GM19467 (cell line): Measurements from ENCODE around the gene TRPM1.

ENCODE experiments used
- ATAC-seq: cut with Tn5 transposase; IDR thresholded peaks from one replicate; pipeline ENCODE4 v1.9.1; 2021; ENCODE audit warnings: mild to moderate bottlenecking, moderate library complexity; ENCODE audit not compliant: unreplicated experiment

The TRPM1 gene

GRCh38 chr15:31085359-31085758 lies 16.2 kb downstream of the TRPM1 start:
- no peak for ATAC-seq

GRCh38 chr15:31084176-31084575 lies 17.3 kb downstream of the TRPM1 start:
- no peak for ATAC-seq

DNA sequence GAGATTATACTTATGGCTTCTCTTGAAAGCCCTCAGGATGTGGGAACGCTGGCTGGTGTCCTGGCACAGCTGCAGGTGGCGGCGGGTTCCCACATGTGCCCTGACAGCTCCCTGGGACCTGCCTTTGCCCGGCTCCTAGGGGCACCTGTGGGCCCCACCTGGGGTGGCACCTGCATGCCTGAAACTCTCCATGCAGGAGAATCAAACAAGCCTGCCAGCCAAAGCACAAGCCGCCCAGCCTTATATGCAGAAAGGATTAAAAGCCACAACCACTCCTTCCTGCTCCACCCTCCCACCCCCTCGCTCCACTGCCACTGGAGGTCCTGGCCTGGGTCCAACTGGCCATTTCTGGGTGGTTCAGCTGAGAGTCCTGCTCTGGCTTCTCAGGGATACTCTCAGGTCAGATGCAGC lies 18.1 kb downstream of the TRPM1 start:
- ATAC-seq, result no peak

DNA sequence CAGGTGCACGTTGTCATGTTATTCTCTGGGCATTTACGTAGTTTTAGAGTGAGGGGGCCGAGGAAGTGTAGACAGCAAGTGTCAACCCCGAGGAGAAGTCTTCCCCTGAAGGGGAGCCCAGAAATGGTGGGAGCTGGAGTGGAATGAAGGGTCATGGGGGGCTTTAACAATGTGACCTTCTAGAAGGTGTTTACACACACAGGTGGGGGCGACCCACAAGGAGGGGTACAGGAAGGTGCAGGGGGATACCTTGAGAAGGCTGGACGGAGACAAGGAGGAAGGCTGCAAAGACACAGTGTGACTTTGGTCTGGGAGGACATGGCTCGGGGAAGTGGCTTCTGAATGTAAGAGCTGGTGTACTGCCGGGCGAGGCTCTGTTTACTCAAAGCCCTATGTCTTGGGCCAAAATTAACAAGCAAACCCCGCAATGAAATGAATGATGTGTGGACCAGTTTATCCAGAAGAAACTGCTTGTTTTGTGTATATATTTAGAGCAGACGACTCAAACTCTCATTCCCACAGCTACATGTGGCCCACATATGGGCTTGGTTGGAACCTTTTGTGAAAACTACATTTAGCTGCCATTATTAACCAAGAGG lies 18.7 kb downstream of the TRPM1 start:
- no peak for ATAC-seq

DNA sequence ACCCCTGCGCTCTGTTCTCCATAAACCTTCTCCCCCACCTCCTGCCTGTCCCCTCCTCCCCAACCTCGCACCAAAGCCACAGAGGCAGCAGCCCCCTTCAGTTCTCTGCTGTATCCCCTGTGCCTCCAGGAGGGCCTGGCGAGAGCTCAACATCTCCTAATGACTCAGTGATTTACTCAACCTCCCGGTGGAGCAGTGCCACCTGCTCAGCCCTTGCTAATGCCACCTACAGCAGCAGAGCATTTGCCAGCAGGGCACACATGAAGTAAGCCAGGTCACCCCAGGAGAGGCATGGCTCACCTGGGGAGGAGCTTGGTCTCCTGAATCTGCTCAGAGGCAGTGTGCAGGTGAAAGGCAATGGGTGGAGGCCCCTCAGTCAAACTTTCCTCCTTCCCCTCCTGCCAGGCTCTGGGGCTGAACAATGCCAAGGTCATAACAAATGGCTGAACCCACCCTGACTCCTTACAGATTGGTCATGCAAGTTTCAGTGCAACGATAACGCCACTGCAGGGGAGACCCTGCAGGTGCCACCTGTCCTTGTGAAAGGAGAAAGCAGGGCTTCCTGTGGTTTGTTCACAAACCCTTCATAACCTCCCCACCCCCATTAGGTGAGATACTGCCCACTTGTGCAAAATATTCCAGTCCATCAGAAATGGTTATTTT lies 19.8 kb downstream of the TRPM1 start:
- no peak for ATAC-seq

GRCh38 chr15:31081056-31081455 lies 20.5 kb downstream of the TRPM1 start:
- ATAC-seq, result no peak

- no peak for ATAC-seq
Observed at GRCh38 chr15:31080591-31081014, 20.9 kb downstream of the TRPM1 start.

GRCh38 chr15:31079519-31079918 lies 22.0 kb downstream of the TRPM1 start:
- ATAC-seq, result no peak

- no peak for ATAC-seq
Observed at GRCh38 chr15:31078471-31078870, 23.1 kb downstream of the TRPM1 start.

DNA sequence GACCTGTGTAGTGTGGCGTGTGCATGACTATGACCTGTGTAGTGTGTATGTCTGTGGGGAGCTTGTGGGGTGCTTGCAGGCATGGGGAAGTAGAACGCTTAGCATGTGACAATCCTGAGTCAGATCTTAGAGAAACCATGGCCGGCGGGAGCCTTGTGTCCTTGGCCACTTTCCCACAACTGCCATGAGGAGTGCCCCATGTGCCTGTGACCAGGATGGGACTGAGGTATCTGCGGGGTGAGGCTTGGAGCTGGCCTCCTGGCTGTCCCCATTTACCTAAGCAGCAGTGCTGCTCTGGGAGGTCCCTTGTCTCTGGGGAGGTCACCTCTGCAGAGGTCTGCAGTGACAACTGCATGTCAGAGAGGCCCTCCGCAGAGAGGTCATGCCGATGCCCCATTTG lies 23.6 kb downstream of the TRPM1 start:
- no peak for ATAC-seq

DNA sequence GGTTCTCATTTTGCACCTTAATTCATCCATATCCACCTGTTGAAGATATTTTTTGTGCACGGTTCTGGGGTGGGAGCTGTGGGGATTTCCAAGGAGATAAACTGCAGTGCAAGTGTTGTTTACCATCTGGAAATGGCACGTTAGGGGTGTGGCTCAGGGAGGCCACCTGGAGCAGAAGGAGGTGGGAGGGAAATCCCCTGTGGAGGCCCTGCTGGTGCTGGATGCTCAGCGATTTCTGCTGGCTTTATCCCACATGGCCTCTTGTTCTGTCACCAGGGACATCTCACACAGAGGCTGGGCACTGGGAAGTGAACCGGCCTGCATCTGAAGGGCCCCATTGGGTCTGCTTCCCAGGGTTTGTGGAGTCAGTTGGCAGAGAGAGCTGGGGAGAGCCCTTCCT lies 24.3 kb downstream of the TRPM1 start:
- no peak for ATAC-seq

DNA sequence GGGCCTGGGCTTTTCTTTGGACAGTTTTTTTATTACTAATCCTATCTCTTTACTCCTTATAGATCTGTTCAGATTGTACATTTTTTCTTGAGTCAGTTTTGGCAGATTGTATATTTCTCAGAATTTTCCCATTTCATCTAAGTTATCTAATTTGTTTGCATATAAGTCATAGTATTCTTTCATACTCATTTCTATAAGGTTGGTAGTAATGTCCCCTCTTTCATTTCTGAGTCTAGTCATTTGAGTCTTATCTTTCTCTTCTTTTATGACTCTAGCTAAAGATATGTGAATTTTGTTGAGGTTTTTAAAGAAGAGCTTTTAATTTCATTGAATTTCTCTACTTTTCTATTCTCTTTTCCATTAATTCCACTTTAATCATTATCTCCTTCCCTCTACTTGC lies 27.2 kb downstream of the TRPM1 start:
- no peak for ATAC-seq

DNA sequence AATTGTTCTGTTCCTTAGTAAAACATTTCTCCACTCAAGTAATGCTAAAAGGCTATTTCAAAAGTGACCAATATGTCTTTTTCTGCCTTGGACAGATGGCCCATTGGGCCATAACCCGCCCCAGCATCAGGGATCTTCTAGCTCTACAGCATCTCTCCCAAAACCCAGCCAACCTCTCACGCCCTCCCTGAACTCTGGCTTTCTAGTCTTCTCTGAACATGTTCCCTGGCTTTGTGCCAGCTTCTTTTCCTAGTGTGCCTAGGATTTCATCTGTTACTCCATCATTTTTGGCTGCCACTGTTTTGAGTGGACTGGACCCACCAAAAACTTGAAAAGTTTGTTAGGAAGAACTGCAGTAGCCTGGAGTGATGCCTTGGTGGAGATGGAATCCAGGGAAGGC lies 30.7 kb downstream of the TRPM1 start:
- ATAC-seq, result no peak

DNA sequence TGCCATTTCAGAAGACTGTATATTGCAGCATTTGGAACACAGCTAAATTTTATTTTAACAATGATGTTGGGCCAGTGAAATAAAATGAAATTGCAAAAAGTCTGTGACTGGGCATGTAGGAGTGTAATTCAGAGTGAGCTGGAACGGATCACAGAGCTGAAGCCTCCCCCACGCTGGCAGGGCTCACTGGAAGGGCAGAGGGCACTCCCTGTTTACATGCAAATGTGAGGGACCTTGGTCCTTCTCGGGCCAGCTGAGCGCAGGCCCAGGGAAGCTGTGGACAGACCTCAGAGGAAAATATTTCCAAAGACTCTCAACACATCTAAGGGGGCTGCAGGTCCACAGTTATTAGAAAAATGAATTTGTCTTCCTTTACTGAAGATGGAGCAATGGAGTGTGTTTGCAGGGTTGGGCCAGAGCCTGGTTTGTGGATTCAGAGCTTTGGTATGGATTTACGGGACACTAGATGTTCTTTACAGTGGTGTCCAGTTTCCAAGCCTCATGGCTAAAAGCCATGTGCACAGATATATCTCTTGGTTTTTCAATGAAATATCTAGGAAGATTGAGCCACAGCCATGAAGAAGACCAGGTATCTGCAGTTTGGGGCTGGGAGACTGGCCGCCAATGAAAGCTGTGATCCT lies 32.0 kb downstream of the TRPM1 start:
- no peak for ATAC-seq

- ATAC-seq, result no peak
Observed at GRCh38 chr15:31067890-31068603, 33.5 kb downstream of the TRPM1 start.

- ATAC-seq, result no peak
Observed at GRCh38 chr15:31065824-31066223, 35.7 kb downstream of the TRPM1 start.

GRCh38 chr15:31062911-31063310 lies 38.6 kb downstream of the TRPM1 start:
- no peak for ATAC-seq

- ATAC-seq, result no peak
Observed at GRCh38 chr15:31062310-31062847, 39.1 kb downstream of the TRPM1 start.

DNA sequence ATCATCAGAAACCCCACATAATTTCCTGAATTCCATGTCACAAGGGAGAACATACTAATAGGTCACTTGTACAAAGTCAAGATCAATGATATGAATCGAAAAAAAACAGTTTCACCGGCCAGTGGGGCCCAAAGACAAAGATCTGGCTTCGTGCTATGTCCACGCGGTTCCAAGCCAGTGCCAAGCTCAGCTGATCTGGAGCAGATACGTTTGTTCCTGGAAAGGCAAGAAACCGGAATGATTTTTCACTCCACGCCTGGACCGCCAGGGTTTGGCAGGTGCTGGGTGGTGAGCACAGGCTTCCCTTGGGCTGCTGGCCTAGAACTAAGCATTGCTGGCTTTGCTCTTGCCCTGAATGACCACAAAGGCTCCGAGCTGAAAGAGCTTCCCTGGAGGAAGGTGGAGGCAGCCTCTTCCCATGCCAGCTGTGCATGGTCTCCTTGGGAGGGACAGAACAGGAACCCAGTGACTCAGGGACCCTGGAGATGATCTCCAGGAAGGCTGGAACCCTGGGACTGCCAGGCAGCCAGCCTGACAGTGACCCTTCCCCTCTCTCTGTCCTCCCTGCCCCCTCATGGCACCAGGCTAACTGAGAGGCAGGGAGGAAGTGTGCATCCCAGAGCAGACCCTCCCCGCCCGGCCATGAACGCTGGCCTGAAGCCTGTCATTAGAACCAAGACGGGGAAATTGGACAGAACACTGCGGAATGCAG lies 40.9 kb downstream of the TRPM1 start:
- no peak for ATAC-seq

DNA sequence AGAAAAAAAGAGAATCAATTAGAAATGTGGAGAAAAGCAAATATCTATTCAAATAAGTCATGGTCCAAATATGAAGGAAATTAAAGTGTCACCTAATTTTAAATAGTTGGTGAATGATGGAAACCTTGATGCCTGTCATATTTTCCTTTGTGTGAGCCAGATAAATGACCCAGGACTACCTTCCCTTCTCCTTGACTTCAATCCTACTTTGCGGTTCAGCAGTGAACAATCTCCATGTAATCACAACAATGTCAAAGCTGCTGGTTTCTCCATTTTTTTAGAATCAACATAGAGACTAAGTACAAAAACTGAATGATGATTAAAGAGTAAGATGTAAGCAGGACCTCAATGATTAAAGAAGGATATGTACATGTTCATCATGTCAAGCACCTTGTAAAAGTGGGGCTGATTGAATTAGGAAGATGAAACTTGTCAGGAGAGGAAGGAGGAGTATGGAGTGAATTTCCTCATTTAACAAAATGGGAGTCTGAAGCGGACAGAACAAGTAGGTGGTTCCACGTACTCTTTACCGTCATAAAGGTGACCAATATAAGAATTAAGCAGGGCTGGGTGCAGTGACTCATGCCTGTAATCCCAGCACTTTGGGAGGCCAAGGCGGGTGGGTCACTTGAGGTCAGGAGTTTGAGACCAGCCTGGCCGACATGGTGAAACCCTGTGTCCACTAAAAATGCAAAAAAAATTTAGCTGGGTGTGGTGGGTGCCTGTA lies 43.1 kb downstream of the TRPM1 start:
- ATAC-seq, result no peak
